ENCODE measurements around the gene ZNF91. TPM values are rescaled to one million over a fixed set of nuclear protein-coding genes. Genes with fewer than 3 reads are reported as not detected.
A peak's percentile ranks its signal among the peaks of the same experiment; 100 is the strongest.
"Not testable (repeated sequence)": the region's sequence is repeated elsewhere in the genome, so short reads cannot be mapped to it uniquely, and the experiment has no call there.

The ZNF91 gene
- 10.0 and 14.8 TPM in 2 replicates for total RNA-seq (2014; rRNA removed; shearing (Covaris generic))

GRCh38 chr19:23395041-23395721, at the start of gene ZNF91:
Gene ZNF91, minus strand, starts transcription at chr19:23395471. Its CDS starts 117 bp downstream, at chr19:23395354.
- peak; percentile 96 for DNase-seq (ENCODE audit: low spot score)

GRCh38 chr19:23440791-23441190, 45.5 kb upstream of the ZNF91 start:
- DNase-seq (ENCODE audit: low spot score), result peak; percentile 13

GRCh38 chr19:23440207-23440606, 44.9 kb upstream of the ZNF91 start:
- peak; percentile 23 for DNase-seq (ENCODE audit: low spot score)

GRCh38 chr19:23439623-23440022, 44.4 kb upstream of the ZNF91 start:
- DNase-seq (ENCODE audit: low spot score), result no peak

- DNase-seq (ENCODE audit: low spot score), result no peak
Observed at GRCh38 chr19:23437901-23438300, 42.6 kb upstream of the ZNF91 start.

- no peak for DNase-seq (ENCODE audit: low spot score)
Observed at GRCh38 chr19:23436944-23437343, 41.7 kb upstream of the ZNF91 start.

GRCh38 chr19:23436318-23436717, 41.0 kb upstream of the ZNF91 start:
- DNase-seq (ENCODE audit: low spot score), result no peak

GRCh38 chr19:23420824-23421223, 25.6 kb upstream of the ZNF91 start:
- no peak for DNase-seq (ENCODE audit: low spot score)

- DNase-seq (ENCODE audit: low spot score), result not testable (repeated sequence)
Observed at GRCh38 chr19:23419261-23419660, 24.0 kb upstream of the ZNF91 start.

- peak; percentile 38 for DNase-seq (ENCODE audit: low spot score)
Observed at GRCh38 chr19:23415561-23416191, 20.4 kb upstream of the ZNF91 start.

- no peak for DNase-seq (ENCODE audit: low spot score)
Observed at GRCh38 chr19:23415034-23415433, 19.8 kb upstream of the ZNF91 start.

GRCh38 chr19:23410155-23410554, 14.9 kb upstream of the ZNF91 start:
- DNase-seq (ENCODE audit: low spot score), result no peak

- no peak for DNase-seq (ENCODE audit: low spot score)
Observed at GRCh38 chr19:23409392-23410048, 14.2 kb upstream of the ZNF91 start.

GRCh38 chr19:23407616-23408133, 12.4 kb upstream of the ZNF91 start:
- DNase-seq (ENCODE audit: low spot score), result no peak

GRCh38 chr19:23406721-23407120, 11.4 kb upstream of the ZNF91 start:
- DNase-seq (ENCODE audit: low spot score), result no peak

- DNase-seq (ENCODE audit: low spot score), result no peak
Observed at GRCh38 chr19:23406091-23406490, 10.8 kb upstream of the ZNF91 start.

GRCh38 chr19:23404676-23405075, 9.4 kb upstream of the ZNF91 start:
- no peak for DNase-seq (ENCODE audit: low spot score)

- DNase-seq (ENCODE audit: low spot score), result no peak
Observed at GRCh38 chr19:23403581-23404324, 8.5 kb upstream of the ZNF91 start.

- DNase-seq (ENCODE audit: low spot score), result no peak
Observed at GRCh38 chr19:23403052-23403451, 7.8 kb upstream of the ZNF91 start.

- DNase-seq (ENCODE audit: low spot score), result no peak
Observed at GRCh38 chr19:23402388-23402787, 7.1 kb upstream of the ZNF91 start.

- DNase-seq (ENCODE audit: low spot score), result no peak
Observed at GRCh38 chr19:23401086-23401610, 5.9 kb upstream of the ZNF91 start.

GRCh38 chr19:23399443-23399842, 4.2 kb upstream of the ZNF91 start:
- DNase-seq (ENCODE audit: low spot score), result no peak

Measured in A172 (cell line).